Fibroblast of lung (primary cell): Measurements from ENCODE around the gene SCAF1.

ENCODE experiments used
- EZH2 ChIP-seq: IDR thresholded peaks from 2 replicates; pipeline ENCODE4 v1.5.1; 2012; ENCODE audit warnings: low read length, control low read depth, mild to moderate bottlenecking; ENCODE audit errors: missing control alignments
- TF ChIP-seq, protein P1 (sequence below), 2 donors: IDR thresholded peaks in 1 of 2; conservative IDR thresholded peaks in 1 of 2; 1 replicate in 1 of 2; 2 replicates in 1 of 2; pipeline ENCODE4 v1.5.1; 2011 to 2012; ENCODE audit warnings: low read length in 2 of 2, control low read depth in 1 of 2, inconsistent platforms in 1 of 2, low read depth in 1 of 2, mild to moderate bottlenecking in 1 of 2

DNA sequence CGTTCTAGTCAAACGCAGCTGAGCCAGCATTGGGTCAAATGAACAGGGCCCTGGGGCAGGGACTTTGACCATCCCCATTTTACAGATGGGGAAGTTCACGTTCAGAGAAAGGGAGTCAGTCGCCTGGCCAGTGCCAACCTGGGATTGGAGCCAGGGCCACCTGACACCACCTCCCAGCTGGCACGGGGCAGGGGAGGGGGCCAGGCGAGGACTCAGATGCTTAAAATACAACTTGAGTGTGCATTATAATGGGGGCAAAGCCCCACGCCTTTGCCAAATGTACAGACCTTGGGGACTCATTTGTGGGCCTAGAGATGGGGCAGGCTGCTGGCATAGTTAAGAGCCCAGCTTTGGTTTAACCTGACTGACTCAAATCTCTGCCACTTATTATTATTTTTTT is 36.4 kb upstream of the SCAF1 start:
- TF ChIP-seq EZH2 = no peak
- TF ChIP-seq, protein P1, sequence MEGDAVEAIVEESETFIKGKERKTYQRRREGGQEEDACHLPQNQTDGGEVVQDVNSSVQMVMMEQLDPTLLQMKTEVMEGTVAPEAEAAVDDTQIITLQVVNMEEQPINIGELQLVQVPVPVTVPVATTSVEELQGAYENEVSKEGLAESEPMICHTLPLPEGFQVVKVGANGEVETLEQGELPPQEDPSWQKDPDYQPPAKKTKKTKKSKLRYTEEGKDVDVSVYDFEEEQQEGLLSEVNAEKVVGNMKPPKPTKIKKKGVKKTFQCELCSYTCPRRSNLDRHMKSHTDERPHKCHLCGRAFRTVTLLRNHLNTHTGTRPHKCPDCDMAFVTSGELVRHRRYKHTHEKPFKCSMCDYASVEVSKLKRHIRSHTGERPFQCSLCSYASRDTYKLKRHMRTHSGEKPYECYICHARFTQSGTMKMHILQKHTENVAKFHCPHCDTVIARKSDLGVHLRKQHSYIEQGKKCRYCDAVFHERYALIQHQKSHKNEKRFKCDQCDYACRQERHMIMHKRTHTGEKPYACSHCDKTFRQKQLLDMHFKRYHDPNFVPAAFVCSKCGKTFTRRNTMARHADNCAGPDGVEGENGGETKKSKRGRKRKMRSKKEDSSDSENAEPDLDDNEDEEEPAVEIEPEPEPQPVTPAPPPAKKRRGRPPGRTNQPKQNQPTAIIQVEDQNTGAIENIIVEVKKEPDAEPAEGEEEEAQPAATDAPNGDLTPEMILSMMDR (conservative IDR thresholded peaks at IDR 0.05 in 1 of 2, IDR thresholded peaks at IDR 0.05 in 1 of 2; ENCODE audit: low read depth in 1 of 2, low read length in 2 of 2) = no peak
